ENCODE measurements around the gene BCAP31.

DNA sequence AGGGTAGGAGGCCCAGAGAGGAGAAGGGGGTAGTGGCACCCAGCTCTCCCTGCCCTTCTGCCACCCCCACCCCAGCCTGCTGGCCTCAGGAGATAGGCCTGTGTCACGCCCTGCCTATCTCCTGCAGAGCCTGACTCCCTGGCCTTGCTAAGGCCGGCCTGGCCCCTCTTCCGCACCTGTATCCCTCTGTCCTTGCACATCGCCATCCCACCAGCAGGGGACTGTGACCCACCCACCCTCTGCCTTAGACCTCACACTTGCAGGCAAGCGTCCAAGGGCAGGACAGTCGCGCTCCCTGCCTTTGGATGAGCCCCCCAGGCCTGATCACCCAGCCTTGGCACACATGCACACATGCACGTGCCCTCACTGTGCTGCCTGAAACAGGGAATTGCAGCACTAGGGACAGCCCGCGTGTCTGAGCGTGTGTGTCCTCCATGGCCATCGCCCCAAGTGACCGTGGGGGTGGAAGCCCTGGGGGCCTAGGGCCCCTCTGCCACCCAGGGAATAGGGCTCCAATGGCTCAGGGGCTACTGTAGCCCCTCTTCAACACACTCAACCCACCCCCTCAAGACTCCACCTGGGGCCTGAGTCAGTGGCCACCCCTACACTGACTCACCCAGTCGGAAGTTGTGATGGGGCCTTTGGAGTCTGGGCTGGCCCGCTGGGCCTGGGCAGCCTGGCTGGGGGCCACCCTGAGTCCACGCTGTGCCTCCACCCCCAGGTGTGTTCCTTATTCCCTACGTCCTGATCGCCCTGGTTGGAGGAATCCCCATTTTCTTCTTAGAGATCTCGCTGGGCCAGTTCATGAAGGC is 34.3 kb downstream of the BCAP31 start:
- TF ChIP-seq, protein P1, sequence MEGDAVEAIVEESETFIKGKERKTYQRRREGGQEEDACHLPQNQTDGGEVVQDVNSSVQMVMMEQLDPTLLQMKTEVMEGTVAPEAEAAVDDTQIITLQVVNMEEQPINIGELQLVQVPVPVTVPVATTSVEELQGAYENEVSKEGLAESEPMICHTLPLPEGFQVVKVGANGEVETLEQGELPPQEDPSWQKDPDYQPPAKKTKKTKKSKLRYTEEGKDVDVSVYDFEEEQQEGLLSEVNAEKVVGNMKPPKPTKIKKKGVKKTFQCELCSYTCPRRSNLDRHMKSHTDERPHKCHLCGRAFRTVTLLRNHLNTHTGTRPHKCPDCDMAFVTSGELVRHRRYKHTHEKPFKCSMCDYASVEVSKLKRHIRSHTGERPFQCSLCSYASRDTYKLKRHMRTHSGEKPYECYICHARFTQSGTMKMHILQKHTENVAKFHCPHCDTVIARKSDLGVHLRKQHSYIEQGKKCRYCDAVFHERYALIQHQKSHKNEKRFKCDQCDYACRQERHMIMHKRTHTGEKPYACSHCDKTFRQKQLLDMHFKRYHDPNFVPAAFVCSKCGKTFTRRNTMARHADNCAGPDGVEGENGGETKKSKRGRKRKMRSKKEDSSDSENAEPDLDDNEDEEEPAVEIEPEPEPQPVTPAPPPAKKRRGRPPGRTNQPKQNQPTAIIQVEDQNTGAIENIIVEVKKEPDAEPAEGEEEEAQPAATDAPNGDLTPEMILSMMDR (conservative IDR thresholded peaks at IDR 0.05; ENCODE audit: low read length): no peak
- TF ChIP-seq EZH2phosphoT487 (IDR thresholded peaks at IDR 0.05; ENCODE audit: borderline replicate concordance, low read depth, low read length): no peak

Data from OCI-LY7 (cell line).